Lung (tissue), 12 donors: Measurements from ENCODE around the gene PCF11. TPM values are rescaled to one million over a fixed set of nuclear protein-coding genes. Genes with fewer than 3 reads are reported as not detected.

Source experiments
- ATAC-seq: fragments of 200-7000 bp; cut with Tn5 transposase; one replicate; pipeline ENCODE4 v1.9.1; 2020; ENCODE audit warnings: moderate number of reproducible peaks; ENCODE audit not compliant: insufficient read depth, low FRiP score
- DNase-seq, 3 donors: peaks; one replicate each; pipeline ENCODE4 v3.0.0-alpha.2; 2013 to 2017
- H3K27ac ChIP-seq, 2 donors: one replicate each; pipeline ENCODE4 v1.5.1; 2013; ENCODE audit warnings: mild to moderate bottlenecking in 2 of 2, moderate library complexity in 2 of 2, control low read depth in 1 of 2, inconsistent platforms in 1 of 2, low read depth in 1 of 2, low read length in 1 of 2
- H3K27me3 ChIP-seq, 3 donors: one replicate each; pipeline ENCODE4 v1.5.1; 2013; ENCODE audit warnings: low read length in 2 of 3; ENCODE audit not compliant: control insufficient read depth in 3 of 3, insufficient read depth in 3 of 3
- H3K36me3 ChIP-seq, 4 donors: one replicate each; pipeline ENCODE4 v1.5.1; 2013; ENCODE audit warnings: low read length in 4 of 4, mild to moderate bottlenecking in 1 of 4, moderate library complexity in 1 of 4; ENCODE audit not compliant: control insufficient read depth in 4 of 4, insufficient read depth in 4 of 4
- H3K4me1 ChIP-seq, 5 donors: one replicate each; pipeline ENCODE4 v1.5.1; 2013; ENCODE audit warnings: low read length in 5 of 5, mild to moderate bottlenecking in 2 of 5, moderate library complexity in 1 of 5; ENCODE audit not compliant: control insufficient read depth in 5 of 5, insufficient read depth in 5 of 5
- H3K4me3 ChIP-seq: one replicate; pipeline ENCODE4 v1.5.1; 2013; ENCODE audit warnings: mild to moderate bottlenecking, control low read depth, moderate library complexity
- H3K9ac ChIP-seq, 2 donors: one replicate each; pipeline ENCODE4 v1.5.1; 2013; ENCODE audit warnings: low read length in 2 of 2, control low read depth in 1 of 2; ENCODE audit not compliant: insufficient read depth in 1 of 2
- H3K9me3 ChIP-seq, 4 donors: one replicate each; pipeline ENCODE4 v1.5.1; 2013; ENCODE audit warnings: low read length in 3 of 4, mild to moderate bottlenecking in 1 of 4, moderate library complexity in 1 of 4; ENCODE audit not compliant: control insufficient read depth in 4 of 4, insufficient read depth in 3 of 4
- WGBS, 2 donors: extraction: QIAGEN DNeasy Blood & Tissue Kit; methylation state at CpG; one replicate each; pipeline ENCODE4 v1.1.7; 2013; 5-methylcytosine and 5-hydroxymethylcytosine counted together
- polyA plus RNA-seq, 2 donors: library from polyadenylated mRNA; stranded (reverse); fragments of 200-250 nt; gene quantifications; one replicate each; pipeline ENCODE4 v1.2.1, GENCODE V29; 2013
- total RNA-seq, 2 donors: library from RNA; depleted of rRNA in 1 of 2; stranded (reverse); fragments of >200 nt in 1 of 2; gene quantifications; one replicate each; pipeline ENCODE4 v1.2.1, GENCODE V29; 2014 to 2021
- TF ChIP-seq, protein P1 (sequence below): IDR thresholded peaks from 2 replicates; pipeline ENCODE4 v1.5.1; 2012; ENCODE audit warnings: mild to moderate bottlenecking; ENCODE audit errors: control extremely low read depth, extremely low read depth
- donor health status: control.
- donor health status: control.
- donor health status: Bipolar disorder and iron deficiency.
- donor health status: healthy.
- donor health status: DM: yes; HTN: yes; CAD: no.

PCF11 gene
- total and polyA plus RNA-seq, 4 donors = 28.9 to 63.3 (median 45.0) TPM

DNA sequence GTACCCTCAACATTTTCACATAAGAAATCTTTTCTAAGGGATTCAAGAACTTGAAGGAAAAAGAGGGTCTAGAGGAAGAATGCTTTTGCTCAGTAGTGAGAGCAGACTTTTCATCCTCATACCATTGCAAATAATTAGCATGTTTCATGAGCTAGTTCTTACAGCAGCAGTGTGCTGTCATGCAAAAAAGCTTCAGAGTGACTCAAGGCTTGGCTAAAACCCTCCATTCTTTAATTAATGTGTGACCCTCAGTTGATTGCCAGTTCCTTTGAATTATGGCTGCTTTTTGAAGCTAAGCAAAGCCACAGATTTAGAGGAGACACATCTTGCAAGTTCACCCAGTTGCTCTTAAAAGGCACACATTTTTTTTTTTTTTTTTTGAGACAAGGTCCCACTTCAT is 36.6 kb upstream of the PCF11 start:
- ATAC-seq = no peak

DNA sequence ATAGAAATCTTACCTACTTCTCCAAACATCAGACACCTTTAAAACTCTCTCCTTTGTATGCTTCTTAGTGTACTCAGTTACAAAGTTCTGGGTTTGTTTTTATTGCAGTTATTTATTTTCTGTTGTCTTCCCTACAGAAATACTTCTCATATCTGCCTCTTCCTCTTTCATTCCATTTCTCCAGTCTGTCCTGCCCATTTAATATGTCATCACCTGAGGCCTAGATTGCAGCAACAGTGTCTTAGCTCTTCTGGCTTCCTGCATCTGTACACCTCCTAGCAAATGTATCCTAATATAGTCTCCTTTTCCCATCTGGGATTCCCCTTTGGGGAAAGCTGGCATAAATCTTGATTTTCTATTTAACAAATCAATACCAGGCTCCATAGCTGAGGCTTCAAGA is 34.9 kb upstream of the PCF11 start:
- Histone ChIP-seq H3K36me3 (no peaks in the 10 kb centered on the region), H3K9ac (no peak overlapping the region), H3K9me3 (no peaks in the 10 kb centered on the region), H3K4me3 (no peak overlapping the region), H3K4me1 (peaks cover 0 to 14% (median 0%) of the 10 kb centered on the region in 5 donors), H3K27ac (no peak overlapping the region), H3K27me3 (no peaks in the 10 kb centered on the region)
- TF ChIP-seq, protein P1, sequence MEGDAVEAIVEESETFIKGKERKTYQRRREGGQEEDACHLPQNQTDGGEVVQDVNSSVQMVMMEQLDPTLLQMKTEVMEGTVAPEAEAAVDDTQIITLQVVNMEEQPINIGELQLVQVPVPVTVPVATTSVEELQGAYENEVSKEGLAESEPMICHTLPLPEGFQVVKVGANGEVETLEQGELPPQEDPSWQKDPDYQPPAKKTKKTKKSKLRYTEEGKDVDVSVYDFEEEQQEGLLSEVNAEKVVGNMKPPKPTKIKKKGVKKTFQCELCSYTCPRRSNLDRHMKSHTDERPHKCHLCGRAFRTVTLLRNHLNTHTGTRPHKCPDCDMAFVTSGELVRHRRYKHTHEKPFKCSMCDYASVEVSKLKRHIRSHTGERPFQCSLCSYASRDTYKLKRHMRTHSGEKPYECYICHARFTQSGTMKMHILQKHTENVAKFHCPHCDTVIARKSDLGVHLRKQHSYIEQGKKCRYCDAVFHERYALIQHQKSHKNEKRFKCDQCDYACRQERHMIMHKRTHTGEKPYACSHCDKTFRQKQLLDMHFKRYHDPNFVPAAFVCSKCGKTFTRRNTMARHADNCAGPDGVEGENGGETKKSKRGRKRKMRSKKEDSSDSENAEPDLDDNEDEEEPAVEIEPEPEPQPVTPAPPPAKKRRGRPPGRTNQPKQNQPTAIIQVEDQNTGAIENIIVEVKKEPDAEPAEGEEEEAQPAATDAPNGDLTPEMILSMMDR = no peak
- ATAC-seq (no peak), DNase-seq (no peak)

More for the DNA sequence above, 36.6 kb upstream of the PCF11 start:
- Histone ChIP-seq H3K9ac (no peak overlapping the region), H3K4me1 (peaks cover 0 to 16% (median 4%) of the 10 kb centered on the region in 5 donors), H3K27me3 (no peaks in the 10 kb centered on the region), H3K27ac (no peak overlapping the region), H3K36me3 (no peaks in the 10 kb centered on the region), H3K9me3 (no peaks in the 10 kb centered on the region), H3K4me3 (no peak overlapping the region)
- TF ChIP-seq, protein P1 = no peak
- DNase-seq = no peak

DNA sequence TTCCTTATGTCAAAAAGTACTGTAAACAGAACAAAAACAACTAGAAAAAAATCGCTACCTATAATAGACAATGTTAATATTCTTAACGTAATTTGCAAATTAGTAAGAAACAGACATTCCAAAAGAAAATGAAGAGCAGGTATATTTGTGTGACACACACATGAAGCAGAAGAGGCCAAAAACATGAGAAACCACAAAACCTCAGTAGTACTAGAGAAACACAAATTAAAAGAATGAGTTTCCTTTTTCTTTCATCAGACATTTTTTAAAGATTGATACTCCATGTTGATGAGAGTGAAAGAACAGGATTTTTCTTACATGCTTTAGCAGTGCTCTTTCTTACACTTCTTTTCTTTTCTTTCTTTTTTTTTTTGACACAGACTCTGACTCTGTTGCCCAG is 34.2 kb upstream of the PCF11 start:
- H3K27me3 ChIP-seq = no peaks in the 10 kb centered on the region
- H3K9ac ChIP-seq = no peak overlapping the region
- H3K4me3 ChIP-seq = no peak overlapping the region
- 92 to 97% methylated on average over 2 of the region's 2 CpGs for WGBS, 2 donors
- ATAC-seq (no peak), DNase-seq (no peak)
- no peak overlapping the region for H3K27ac ChIP-seq
- peaks cover 0 to 11% (median 0%) of the 10 kb centered on the region in 5 donors for H3K4me1 ChIP-seq
- no peaks in the 10 kb centered on the region for H3K9me3 ChIP-seq
- TF ChIP-seq, protein P1 = no peak
- no peaks in the 10 kb centered on the region for H3K36me3 ChIP-seq
